IgD-negative memory B cell (primary cell): ENCODE measurements around the gene CUTA. TPM values are rescaled to one million over a fixed set of nuclear protein-coding genes. Genes with fewer than 3 reads are reported as not detected.

Experiments used
- H3K27ac Mint-ChIP-seq, 3 donors: one replicate each; pipeline ENCODE4 v1.8.0; 2020 to 2022; ENCODE audit warnings: mild to moderate bottlenecking in 3 of 3, mixed read lengths in 3 of 3, moderate library complexity in 1 of 3
- H3K27me3 Mint-ChIP-seq: one replicate; pipeline ENCODE4 v1.8.0; 2021; ENCODE audit warnings: mixed read lengths
- H3K36me3 Mint-ChIP-seq: one replicate; pipeline ENCODE4 v1.8.0; 2020; ENCODE audit warnings: mild to moderate bottlenecking, mixed read lengths
- H3K4me1 Mint-ChIP-seq, 3 donors: one replicate each; pipeline ENCODE4 v1.8.0; 2020 to 2022; ENCODE audit warnings: mixed read lengths in 3 of 3, mild to moderate bottlenecking in 1 of 3
- H3K4me3 Mint-ChIP-seq, 4 donors: one replicate each; pipeline ENCODE4 v1.8.0; 2020 to 2022; ENCODE audit warnings: mild to moderate bottlenecking in 4 of 4, mixed read lengths in 4 of 4, moderate library complexity in 3 of 4
- H3K9me3 Mint-ChIP-seq, 3 donors: one replicate each; pipeline ENCODE4 v1.8.0; 2020 to 2021; ENCODE audit warnings: mixed read lengths in 3 of 3, mild to moderate bottlenecking in 1 of 3
- polyA plus RNA-seq: library from polyadenylated mRNA; unstranded; fragments of 300-500 nt; fragmentation: Illumina TruSeq; gene quantifications from one replicate; pipeline ENCODE4 v1.2.3, GENCODE V29; 2021

The CUTA gene
- polyA plus RNA-seq, 1 donor from 2014 or later = 449 TPM

DNA sequence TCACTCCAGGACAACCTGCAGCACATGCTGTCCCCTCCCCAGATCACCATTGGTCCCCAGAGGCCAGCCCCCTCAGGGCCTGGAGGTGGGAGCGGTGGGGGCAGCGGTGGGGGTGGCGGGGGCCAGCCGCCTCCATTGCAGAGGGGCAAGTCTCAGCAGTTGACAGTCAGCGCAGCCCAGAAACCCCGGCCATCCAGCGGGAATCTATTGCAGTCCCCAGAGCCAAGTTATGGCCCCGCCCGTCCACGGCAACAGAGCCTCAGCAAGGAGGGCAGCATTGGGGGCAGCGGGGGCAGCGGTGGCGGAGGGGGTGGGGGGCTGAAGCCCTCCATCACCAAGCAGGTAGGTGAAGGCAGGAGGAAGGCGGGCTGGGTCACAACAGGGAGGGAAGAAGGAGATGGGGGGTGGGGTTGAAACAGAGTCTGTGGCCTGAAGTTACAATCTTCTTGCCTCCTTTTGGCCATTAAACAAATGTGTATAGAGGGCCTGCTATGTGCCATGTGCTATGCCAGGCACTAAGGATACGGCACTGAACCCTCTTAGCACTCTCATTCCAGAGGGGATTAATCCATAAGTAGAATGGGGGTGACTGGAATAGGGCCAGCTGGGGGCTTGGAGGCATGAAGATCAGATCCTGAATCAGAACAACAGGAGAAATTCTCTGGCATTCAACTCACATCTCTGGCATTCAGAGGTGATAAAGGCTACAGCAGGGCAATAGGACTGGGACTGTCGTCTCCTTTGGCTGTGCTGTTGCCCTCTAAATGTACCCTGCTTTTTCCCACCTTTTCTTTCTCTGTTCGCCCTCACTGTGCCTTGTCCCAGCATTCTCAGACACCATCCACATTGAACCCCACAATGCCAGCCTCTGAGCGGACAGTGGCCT lies 26.0 kb upstream of the CUTA start:
- Mint-ChIP-seq H3K27ac (no peak overlapping the region), H3K4me3 (no peak overlapping the region), H3K4me1 (peaks cover 0 to 6% (median 1%) of the 10 kb centered on the region in 3 donors), H3K27me3 (no peaks in the 10 kb centered on the region), H3K36me3 (no peaks in the 10 kb centered on the region), H3K9me3 (no peaks in the 10 kb centered on the region)

DNA sequence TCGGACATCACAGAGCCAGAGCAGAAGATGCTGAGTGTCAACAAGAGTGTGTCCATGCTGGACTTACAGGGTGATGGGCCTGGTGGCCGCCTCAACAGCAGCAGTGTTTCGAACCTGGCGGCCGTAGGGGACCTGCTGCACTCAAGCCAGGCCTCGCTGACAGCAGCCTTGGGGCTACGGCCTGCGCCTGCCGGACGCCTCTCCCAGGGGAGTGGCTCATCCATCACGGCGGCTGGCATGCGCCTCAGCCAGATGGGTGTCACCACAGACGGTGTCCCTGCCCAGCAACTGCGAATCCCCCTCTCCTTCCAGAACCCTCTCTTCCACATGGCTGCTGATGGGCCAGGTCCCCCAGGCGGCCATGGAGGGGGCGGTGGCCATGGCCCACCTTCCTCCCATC lies 25.1 kb upstream of the CUTA start:
- Mint-ChIP-seq H3K4me3 (peak overlapping the region in 1 of 4 donors; percentile 33), H3K4me1 (peaks cover 0 to 5% (median 1%) of the 10 kb centered on the region in 3 donors), H3K36me3 (no peaks in the 10 kb centered on the region), H3K27ac (no peak overlapping the region), H3K9me3 (no peaks in the 10 kb centered on the region), H3K27me3 (no peaks in the 10 kb centered on the region)

DNA sequence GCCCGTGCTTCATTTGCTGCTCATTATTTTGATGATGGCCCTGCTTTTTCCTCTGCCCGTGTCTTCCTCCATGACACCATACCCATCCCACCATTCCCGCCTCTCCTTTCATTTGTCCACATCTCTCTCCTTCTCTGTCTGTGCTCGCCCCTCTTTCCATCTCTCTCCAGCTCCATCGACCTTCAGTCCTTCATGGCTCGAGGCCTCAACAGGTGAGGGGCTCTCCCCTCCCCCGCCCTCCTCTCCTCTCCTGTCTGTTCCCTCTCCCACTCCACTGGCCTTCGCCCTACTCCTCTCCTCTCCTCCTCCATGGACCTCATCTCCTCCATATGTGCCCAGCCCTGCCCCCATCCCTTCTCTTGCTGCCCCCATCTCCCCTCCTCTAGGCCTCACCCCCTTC lies 24.4 kb upstream of the CUTA start:
- H3K9me3 Mint-ChIP-seq = no peaks in the 10 kb centered on the region
- H3K4me3 Mint-ChIP-seq = no peak overlapping the region
- H3K27ac Mint-ChIP-seq = peak overlapping the region in 1 of 3 donors; percentile 33
- peaks cover 2% of the 10 kb centered on the region for H3K36me3 Mint-ChIP-seq
- H3K4me1 Mint-ChIP-seq = peaks cover 0 to 3% (median 1%) of the 10 kb centered on the region in 3 donors
- H3K27me3 Mint-ChIP-seq = no peaks in the 10 kb centered on the region

- Mint-ChIP-seq H3K36me3 (peaks cover 3% of the 10 kb centered on the region), H3K27ac (no peak overlapping the region), H3K27me3 (no peaks in the 10 kb centered on the region), H3K9me3 (no peaks in the 10 kb centered on the region), H3K4me1 (peaks cover 0 to 3% (median 1%) of the 10 kb centered on the region in 3 donors), H3K4me3 (no peak overlapping the region)
These were observed 23.6 kb upstream of the CUTA start for GRCh38 chr6:33441457-33441856.

- Mint-ChIP-seq H3K4me1 (peaks cover 0 to 1% (median 0%) of the 10 kb centered on the region in 3 donors), H3K4me3 (no peak overlapping the region), H3K27ac (no peak overlapping the region), H3K36me3 (peaks cover 3% of the 10 kb centered on the region), H3K9me3 (no peaks in the 10 kb centered on the region), H3K27me3 (no peaks in the 10 kb centered on the region)
These were observed 22.9 kb upstream of the CUTA start for GRCh38 chr6:33440649-33441309.

DNA sequence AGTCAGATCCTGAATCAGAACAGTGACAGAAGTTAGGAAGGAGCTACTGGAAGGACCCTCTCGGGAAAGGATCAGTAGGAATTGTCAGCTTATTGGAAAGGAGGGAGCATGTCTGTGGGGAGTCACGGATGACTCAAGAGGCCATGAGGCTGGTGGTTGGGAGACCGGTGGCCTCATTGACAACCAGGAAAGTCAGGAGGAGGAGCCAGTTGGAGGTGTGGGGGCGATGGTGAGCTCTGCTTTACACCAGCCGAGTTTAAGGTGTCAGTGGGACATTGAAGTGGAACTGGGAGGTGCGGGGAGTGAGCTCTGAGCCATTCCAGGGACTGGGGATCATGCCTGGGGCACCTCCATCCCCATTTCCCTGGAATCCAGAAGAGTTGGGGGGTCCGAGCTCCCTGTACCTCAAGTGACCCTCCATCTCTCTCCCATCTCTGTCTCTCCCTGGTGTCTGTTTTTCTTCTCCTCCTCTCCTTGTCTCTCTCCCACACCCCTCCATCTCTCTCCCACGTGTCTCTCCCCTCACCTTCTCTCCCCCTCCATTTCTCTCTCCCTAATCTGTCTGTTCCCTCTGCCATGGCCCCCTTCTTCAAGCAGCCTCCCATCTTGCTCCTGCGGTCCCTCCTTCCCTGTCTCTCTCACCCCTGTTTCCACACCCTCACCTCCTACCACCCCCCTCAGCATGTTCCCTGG lies 22.2 kb upstream of the CUTA start:
- no peaks in the 10 kb centered on the region for H3K9me3 Mint-ChIP-seq
- peak overlapping the region in 1 of 3 donors; percentile 67 for H3K27ac Mint-ChIP-seq
- no peak overlapping the region for H3K4me3 Mint-ChIP-seq
- no peaks in the 10 kb centered on the region for H3K27me3 Mint-ChIP-seq
- H3K36me3 Mint-ChIP-seq = peaks cover 8% of the 10 kb centered on the region
- H3K4me1 Mint-ChIP-seq = peaks cover 0 to 1% (median 0%) of the 10 kb centered on the region in 3 donors

GRCh38 chr6:33438978-33439594 lies 21.2 kb upstream of the CUTA start:
- H3K36me3 Mint-ChIP-seq = peaks cover 8% of the 10 kb centered on the region
- peaks cover 0 to under 1% (median 0%) of the 10 kb centered on the region in 3 donors for H3K4me1 Mint-ChIP-seq
- peak overlapping the region in 1 of 3 donors; percentile 33 for H3K27ac Mint-ChIP-seq
- no peaks in the 10 kb centered on the region for H3K9me3 Mint-ChIP-seq
- no peaks in the 10 kb centered on the region for H3K27me3 Mint-ChIP-seq
- peak overlapping the region in 1 of 4 donors; percentile 52 for H3K4me3 Mint-ChIP-seq

GRCh38 chr6:33437666-33438065 lies 19.8 kb upstream of the CUTA start:
- Mint-ChIP-seq H3K27me3 (no peaks in the 10 kb centered on the region), H3K27ac (no peak overlapping the region), H3K4me1 (peaks cover 5 to 9% (median 7%) of the 10 kb centered on the region in 3 donors), H3K36me3 (peaks cover 8% of the 10 kb centered on the region), H3K4me3 (no peak overlapping the region), H3K9me3 (no peaks in the 10 kb centered on the region)

DNA sequence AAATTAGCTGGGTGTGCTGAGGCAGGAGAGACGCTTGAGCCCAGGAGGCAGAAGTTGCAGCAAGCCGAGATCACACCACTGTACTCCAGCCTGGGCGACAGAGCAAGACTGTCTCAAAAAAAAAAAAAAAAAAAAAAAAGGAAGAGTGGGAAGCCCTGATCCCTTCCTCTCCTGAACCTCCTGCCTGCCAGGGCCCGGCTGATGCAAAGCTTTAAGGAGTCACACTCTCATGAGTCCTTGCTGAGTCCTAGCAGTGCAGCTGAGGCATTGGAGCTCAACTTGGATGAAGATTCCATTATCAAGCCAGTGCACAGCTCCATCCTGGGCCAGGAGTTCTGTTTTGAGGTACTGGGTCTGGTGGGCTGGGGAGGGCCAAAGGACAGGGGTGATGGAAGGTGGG lies 17.1 kb upstream of the CUTA start:
- H3K4me1 Mint-ChIP-seq = peaks cover 17 to 29% (median 27%) of the 10 kb centered on the region in 3 donors
- no peak overlapping the region for H3K27ac Mint-ChIP-seq
- H3K4me3 Mint-ChIP-seq = no peak overlapping the region
- H3K36me3 Mint-ChIP-seq = peaks cover 8% of the 10 kb centered on the region
- no peaks in the 10 kb centered on the region for H3K9me3 Mint-ChIP-seq
- no peaks in the 10 kb centered on the region for H3K27me3 Mint-ChIP-seq

DNA sequence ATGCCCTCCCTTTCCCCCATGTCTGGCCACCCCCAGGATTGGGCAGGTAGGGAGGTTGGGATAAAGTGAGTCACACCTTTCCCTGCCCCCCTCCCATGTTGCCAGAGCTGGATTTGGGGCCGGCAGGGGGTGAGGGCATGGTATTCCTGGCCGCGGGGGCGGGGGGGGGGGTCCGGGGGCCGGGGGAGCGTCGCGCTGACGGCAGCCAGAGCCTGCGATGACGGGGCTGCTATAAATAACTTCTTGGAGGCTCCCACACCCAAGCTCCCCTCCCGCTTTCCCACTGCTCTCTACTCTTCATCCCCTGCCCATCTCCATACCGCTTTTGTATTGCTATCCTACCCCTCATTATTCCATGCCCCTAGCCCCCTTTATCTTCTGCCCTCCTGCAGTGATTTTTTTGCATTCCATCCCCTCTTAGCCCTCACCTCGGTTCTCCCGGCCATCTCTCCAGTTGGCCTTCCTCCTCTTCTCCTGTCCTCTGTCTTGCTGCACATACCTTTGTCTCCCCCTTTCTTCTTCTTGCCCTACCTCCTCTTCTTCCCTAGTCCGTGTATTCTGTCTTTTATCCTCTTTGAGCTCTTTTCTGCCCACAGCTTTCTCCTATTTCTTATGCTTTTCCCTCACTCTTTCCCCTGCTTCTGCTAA lies 15.8 kb upstream of the CUTA start:
- Mint-ChIP-seq H3K4me1 (peaks cover 24 to 42% (median 38%) of the 10 kb centered on the region in 3 donors), H3K27me3 (no peaks in the 10 kb centered on the region), H3K9me3 (no peaks in the 10 kb centered on the region), H3K36me3 (peaks cover 8% of the 10 kb centered on the region), H3K4me3 (peak overlapping the region in 2 of 4 donors; percentile 71 to 79), H3K27ac (peak overlapping the region in 2 of 3 donors; percentile 34 to 73)

DNA sequence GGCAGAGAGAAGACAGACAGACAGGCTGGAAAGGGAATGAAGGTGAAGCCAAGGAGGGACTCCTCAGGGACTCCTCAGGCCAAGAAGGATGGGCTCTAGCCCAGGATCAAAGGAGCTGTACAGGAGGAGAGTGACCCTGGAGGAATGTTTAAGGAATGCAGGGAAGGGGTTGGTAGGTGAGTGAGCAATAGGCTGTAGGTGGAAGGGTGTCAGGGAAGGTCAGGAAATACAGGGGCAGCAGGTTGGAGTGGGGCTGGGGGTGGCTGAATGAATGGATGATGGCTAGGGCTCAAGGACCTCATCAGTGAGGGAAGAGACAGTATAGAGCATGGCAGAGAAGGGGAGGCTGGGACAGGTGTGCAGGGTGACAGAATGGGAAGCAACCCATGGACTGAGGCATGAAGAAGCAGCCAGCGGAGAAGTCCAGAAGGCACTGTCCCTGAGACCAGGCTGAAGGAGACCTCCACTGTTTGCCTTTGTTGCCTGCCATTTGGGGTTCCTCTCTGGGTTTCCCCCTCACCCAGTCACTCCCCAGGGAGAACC lies 15.2 kb upstream of the CUTA start:
- Mint-ChIP-seq H3K4me1 (peaks cover 29 to 48% (median 42%) of the 10 kb centered on the region in 3 donors), H3K9me3 (no peaks in the 10 kb centered on the region), H3K27me3 (no peaks in the 10 kb centered on the region), H3K4me3 (peak overlapping the region; percentile 62 to 93 (median 77)), H3K36me3 (peaks cover 8% of the 10 kb centered on the region), H3K27ac (peak overlapping the region in 2 of 3 donors; percentile 66 to 73)

DNA sequence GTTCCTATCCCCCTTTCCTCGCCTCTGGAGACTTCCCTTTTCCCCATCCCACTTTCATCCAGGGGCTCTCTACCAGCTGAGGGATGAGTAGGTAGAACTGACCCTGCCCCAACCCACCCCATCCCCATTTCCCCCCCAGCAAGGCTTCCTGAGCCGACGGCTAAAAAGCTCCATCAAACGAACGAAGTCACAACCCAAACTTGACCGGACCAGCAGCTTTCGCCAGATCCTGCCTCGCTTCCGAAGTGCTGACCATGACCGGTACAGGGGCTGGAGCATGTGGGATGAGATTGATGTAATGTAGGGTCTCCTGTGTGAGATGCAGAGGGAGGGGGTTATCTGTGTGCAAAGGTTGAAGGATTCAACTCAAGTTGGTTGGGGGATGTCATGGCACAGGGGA lies 14.6 kb upstream of the CUTA start:
- peaks cover 29 to 48% (median 44%) of the 10 kb centered on the region in 3 donors for H3K4me1 Mint-ChIP-seq
- H3K36me3 Mint-ChIP-seq = peaks cover 8% of the 10 kb centered on the region
- no peaks in the 10 kb centered on the region for H3K9me3 Mint-ChIP-seq
- H3K27ac Mint-ChIP-seq = peak overlapping the region; percentile 66 to 84 (median 73)
- no peaks in the 10 kb centered on the region for H3K27me3 Mint-ChIP-seq
- H3K4me3 Mint-ChIP-seq = peak overlapping the region; percentile 66 to 95 (median 86)

DNA sequence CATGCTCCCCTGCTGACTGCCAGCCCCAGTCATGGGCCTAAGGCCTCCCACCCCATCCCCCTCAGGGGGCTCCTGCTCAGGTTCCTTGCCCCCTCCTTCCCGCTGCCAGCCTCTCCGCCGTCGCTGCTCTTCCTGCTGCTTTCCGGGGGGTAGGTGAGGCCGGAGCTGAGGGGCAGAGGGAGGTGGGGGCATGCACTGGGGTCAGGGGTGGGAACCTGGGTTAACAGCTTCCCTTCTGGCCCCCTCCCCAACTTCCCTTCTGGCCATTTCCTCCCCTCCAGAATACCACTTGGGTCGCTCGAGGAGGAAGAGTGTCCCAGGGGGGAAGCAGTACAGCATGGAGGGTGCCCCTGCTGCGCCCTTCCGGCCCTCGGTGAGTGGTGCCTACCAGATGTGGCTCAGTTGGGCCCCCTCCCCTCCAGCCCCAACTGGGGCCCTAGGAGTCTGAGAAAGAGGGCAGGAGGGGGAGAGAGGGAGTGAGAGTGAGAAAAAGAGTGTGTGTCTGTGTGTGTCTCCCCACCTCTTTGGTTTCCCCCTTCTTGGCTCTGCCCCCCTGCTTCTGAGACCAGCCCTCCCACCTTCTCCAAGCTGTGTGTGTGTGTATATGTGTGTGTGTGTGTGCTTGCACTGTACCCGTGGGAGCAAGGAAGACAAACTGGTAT lies 14.1 kb upstream of the CUTA start:
- H3K9me3 Mint-ChIP-seq = no peaks in the 10 kb centered on the region
- H3K27ac Mint-ChIP-seq = peak overlapping the region; percentile 66 to 84 (median 73)
- peaks cover 4% of the 10 kb centered on the region for H3K36me3 Mint-ChIP-seq
- no peaks in the 10 kb centered on the region for H3K27me3 Mint-ChIP-seq
- H3K4me3 Mint-ChIP-seq = peak overlapping the region; percentile 75 to 95 (median 86)
- H3K4me1 Mint-ChIP-seq = peaks cover 31 to 53% (median 49%) of the 10 kb centered on the region in 3 donors
